SU-DHL-6 (cell line): ENCODE results near the gene ATP9B.

ENCODE experiments used
- EZH2phosphoT487 ChIP-seq: fragments of 200-600 bp; sonication (generic), shearing (Covaris generic); conservative IDR thresholded peaks from 2 replicates; pipeline ENCODE4 v1.6.1; 2018; ENCODE audit warnings: mild to moderate bottlenecking, antibody characterized with exemption, low read length, moderate library complexity, mixed read lengths
- TF ChIP-seq, protein P1 (sequence below): fragments of 200-600 bp; sonication (generic); IDR thresholded peaks from one replicate; pipeline ENCODE4 v1.5.1; 2017; ENCODE audit warnings: antibody characterized with exemption, mild to moderate bottlenecking, low read length, moderate library complexity; ENCODE audit not compliant: insufficient read depth, poor library complexity, severe bottlenecking

DNA sequence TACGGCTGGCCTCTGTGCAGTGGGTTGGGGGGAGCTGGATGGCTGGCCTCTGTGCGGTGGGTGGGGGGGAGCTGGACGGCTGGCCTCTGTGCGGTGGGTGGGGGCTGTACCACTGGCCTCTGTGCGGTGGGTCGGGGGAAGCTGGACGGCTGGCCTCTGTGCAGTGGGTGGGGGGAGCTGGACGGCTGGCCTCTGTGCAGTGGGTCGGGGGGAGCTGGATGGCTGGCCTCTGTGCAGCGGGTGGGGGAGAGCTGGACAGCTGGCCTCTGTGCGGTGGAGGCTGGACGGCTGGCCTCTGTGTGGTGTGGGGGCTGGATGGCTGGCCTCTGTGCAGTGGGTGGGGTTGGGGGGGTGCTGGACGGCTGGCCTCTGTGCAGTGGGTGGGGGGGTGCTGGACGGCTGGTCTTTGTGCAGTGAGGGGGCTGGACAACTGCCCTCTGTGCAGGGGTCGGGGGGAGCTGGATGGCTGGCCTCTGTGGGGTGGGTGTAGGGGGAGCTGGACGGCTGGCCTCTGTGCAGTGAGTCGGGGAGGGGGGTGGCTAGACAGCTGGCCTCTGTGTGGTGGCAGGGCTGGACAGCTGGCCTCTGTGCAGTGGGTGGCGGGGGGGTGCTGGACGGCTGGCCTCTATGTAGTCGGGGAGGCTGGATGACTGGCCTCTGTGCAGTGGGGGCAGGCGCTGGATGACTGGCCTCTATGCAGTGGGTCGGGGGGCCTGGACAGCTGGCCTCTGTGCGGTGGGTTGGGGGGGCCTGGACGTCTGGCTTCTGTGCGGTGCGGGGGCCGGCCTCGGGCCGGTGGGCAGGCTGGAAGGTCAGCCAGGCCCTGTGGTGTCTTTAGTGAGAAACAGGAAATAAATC, 358.4 kb downstream of the ATP9B start:
- TF ChIP-seq, protein P1, sequence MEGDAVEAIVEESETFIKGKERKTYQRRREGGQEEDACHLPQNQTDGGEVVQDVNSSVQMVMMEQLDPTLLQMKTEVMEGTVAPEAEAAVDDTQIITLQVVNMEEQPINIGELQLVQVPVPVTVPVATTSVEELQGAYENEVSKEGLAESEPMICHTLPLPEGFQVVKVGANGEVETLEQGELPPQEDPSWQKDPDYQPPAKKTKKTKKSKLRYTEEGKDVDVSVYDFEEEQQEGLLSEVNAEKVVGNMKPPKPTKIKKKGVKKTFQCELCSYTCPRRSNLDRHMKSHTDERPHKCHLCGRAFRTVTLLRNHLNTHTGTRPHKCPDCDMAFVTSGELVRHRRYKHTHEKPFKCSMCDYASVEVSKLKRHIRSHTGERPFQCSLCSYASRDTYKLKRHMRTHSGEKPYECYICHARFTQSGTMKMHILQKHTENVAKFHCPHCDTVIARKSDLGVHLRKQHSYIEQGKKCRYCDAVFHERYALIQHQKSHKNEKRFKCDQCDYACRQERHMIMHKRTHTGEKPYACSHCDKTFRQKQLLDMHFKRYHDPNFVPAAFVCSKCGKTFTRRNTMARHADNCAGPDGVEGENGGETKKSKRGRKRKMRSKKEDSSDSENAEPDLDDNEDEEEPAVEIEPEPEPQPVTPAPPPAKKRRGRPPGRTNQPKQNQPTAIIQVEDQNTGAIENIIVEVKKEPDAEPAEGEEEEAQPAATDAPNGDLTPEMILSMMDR = no peak
- no peak for TF ChIP-seq EZH2phosphoT487
